Nucleus accumbens (tissue), 56 donors: ENCODE results near the gene ASAP2.
A peak's percentile ranks its signal among the peaks of the same experiment; 100 is the strongest.

Experiments used
- DNase-seq, 56 donors: peaks; one replicate each; lab custom pipeline; 2025; lab: John Stamatoyannopoulos, UW

The ASAP2 gene

GRCh38 chr2:9415516-9416169 is 209.0 kb downstream of the ASAP2 start:
- peak in 7 of 56 donors; percentile 28 to 62 (median 38) for DNase-seq

- no peak for DNase-seq
These were observed 209.8 kb downstream of the ASAP2 start for GRCh38 chr2:9416267-9416961.

GRCh38 chr2:9416962-9417316 is 210.3 kb downstream of the ASAP2 start:
- DNase-seq: no peak

- DNase-seq: no peak
These were observed 211.1 kb downstream of the ASAP2 start for GRCh38 chr2:9417725-9418124.

- no peak for DNase-seq
These were observed 212.1 kb downstream of the ASAP2 start for GRCh38 chr2:9418746-9419145.

GRCh38 chr2:9419541-9419940 is 212.9 kb downstream of the ASAP2 start:
- DNase-seq: no peak

GRCh38 chr2:9420495-9420894 is 213.9 kb downstream of the ASAP2 start:
- no peak for DNase-seq

- peak in 45 of 56 donors; percentile 15 to 79 (median 52) for DNase-seq
These were observed 215.9 kb downstream of the ASAP2 start for GRCh38 chr2:9422321-9423099.

GRCh38 chr2:9423100-9423921 is 216.7 kb downstream of the ASAP2 start, which contains the start of the genes CPSF3 and ITGB1BP1:
Gene CPSF3, plus strand, starts transcription at chr2:9423654. Its CDS starts 120 bp downstream, at chr2:9423774.
Gene ITGB1BP1, minus strand, starts transcription at chr2:9423528. Its CDS starts 4,831 bp downstream, at chr2:9418697.
- peak; percentile 21 to 98 (median 95) for DNase-seq

- DNase-seq: no peak
These were observed 217.3 kb downstream of the ASAP2 start for GRCh38 chr2:9423922-9424272.

GRCh38 chr2:9424447-9425164 is 218.0 kb downstream of the ASAP2 start:
- no peak for DNase-seq

- no peak for DNase-seq
These were observed 222.5 kb downstream of the ASAP2 start for GRCh38 chr2:9428965-9429577.

- no peak for DNase-seq
These were observed 224.0 kb downstream of the ASAP2 start for GRCh38 chr2:9430316-9431293.

- DNase-seq: no peak
These were observed 227.9 kb downstream of the ASAP2 start for GRCh38 chr2:9434489-9434888.

GRCh38 chr2:9439536-9439935 is 232.9 kb downstream of the ASAP2 start:
- DNase-seq: no peak

GRCh38 chr2:9440058-9440727 is 233.6 kb downstream of the ASAP2 start:
- no peak for DNase-seq

GRCh38 chr2:9441556-9441955 is 234.9 kb downstream of the ASAP2 start:
- no peak for DNase-seq

- no peak for DNase-seq
These were observed 236.9 kb downstream of the ASAP2 start for GRCh38 chr2:9443526-9443925.
